Measurements from ENCODE around the gene CDC42SE2.
"Not testable (repeated sequence)": the region's sequence is repeated elsewhere in the genome, so short reads cannot be mapped to it uniquely, and the experiment has no call there.

The CDC42SE2 gene

GRCh38 chr5:131387255-131387654 lies 123.4 kb downstream of the CDC42SE2 start:
- H3K36me3 ChIP-seq (ENCODE audit: insufficient read depth, low read length), result peaks cover 5% of the 10 kb centered on the region
- H2AFZ ChIP-seq (ENCODE audit: low read depth, low read length), result no peak overlapping the region
- no peaks in the 10 kb centered on the region for H3K27me3 ChIP-seq (ENCODE audit: insufficient read depth, low read length)
- H3K4me3 ChIP-seq (ENCODE audit: low read length), result no peak overlapping the region
- peaks cover 8% of the 10 kb centered on the region for H3K4me1 ChIP-seq (ENCODE audit: insufficient read depth, low read length)
- H3K9me3 ChIP-seq (ENCODE audit: low read length), result no peaks in the 10 kb centered on the region

- Histone ChIP-seq H3K36me3 (ENCODE audit: insufficient read depth, low read length) (peaks cover 23% of the 10 kb centered on the region), H3K4me3 (ENCODE audit: low read length) (no peak overlapping the region), H3K27me3 (ENCODE audit: insufficient read depth, low read length) (no peaks in the 10 kb centered on the region), H3K9me3 (ENCODE audit: low read length) (no peaks in the 10 kb centered on the region), H3K4me1 (ENCODE audit: insufficient read depth, low read length) (peaks cover 4% of the 10 kb centered on the region), H2AFZ (ENCODE audit: low read depth, low read length) (no peak overlapping the region)
Measured at GRCh38 chr5:131389096-131389868, 125.4 kb downstream of the CDC42SE2 start.

- no peak overlapping the region for H3K4me3 ChIP-seq (ENCODE audit: low read length)
- peaks cover 27% of the 10 kb centered on the region for H3K36me3 ChIP-seq (ENCODE audit: insufficient read depth, low read length)
- H2AFZ ChIP-seq (ENCODE audit: low read depth, low read length), result no peak overlapping the region
- H3K9me3 ChIP-seq (ENCODE audit: low read length), result no peaks in the 10 kb centered on the region
- peaks cover 4% of the 10 kb centered on the region for H3K4me1 ChIP-seq (ENCODE audit: insufficient read depth, low read length)
- no peaks in the 10 kb centered on the region for H3K27me3 ChIP-seq (ENCODE audit: insufficient read depth, low read length)
Measured at GRCh38 chr5:131389869-131390265, 126.0 kb downstream of the CDC42SE2 start.

GRCh38 chr5:131392466-131393095 lies 128.7 kb downstream of the CDC42SE2 start:
- peaks cover 45% of the 10 kb centered on the region for H3K36me3 ChIP-seq (ENCODE audit: insufficient read depth, low read length)
- H3K9me3 ChIP-seq (ENCODE audit: low read length), result no peaks in the 10 kb centered on the region
- H2AFZ ChIP-seq (ENCODE audit: low read depth, low read length), result no peak overlapping the region
- H3K4me3 ChIP-seq (ENCODE audit: low read length), result no peak overlapping the region
- H3K4me1 ChIP-seq (ENCODE audit: insufficient read depth, low read length), result no peaks in the 10 kb centered on the region
- H3K27me3 ChIP-seq (ENCODE audit: insufficient read depth, low read length), result no peaks in the 10 kb centered on the region

GRCh38 chr5:131393498-131393968 lies 129.7 kb downstream of the CDC42SE2 start:
- Histone ChIP-seq H3K9me3 (ENCODE audit: low read length) (no peaks in the 10 kb centered on the region), H3K4me1 (ENCODE audit: insufficient read depth, low read length) (no peaks in the 10 kb centered on the region), H2AFZ (ENCODE audit: low read depth, low read length) (no peak overlapping the region), H3K27me3 (ENCODE audit: insufficient read depth, low read length) (no peaks in the 10 kb centered on the region), H3K4me3 (ENCODE audit: low read length) (no peak overlapping the region), H3K36me3 (ENCODE audit: insufficient read depth, low read length) (peaks cover 47% of the 10 kb centered on the region)

- Histone ChIP-seq H3K4me3 (ENCODE audit: low read length) (no peak overlapping the region), H3K4me1 (ENCODE audit: insufficient read depth, low read length) (no peaks in the 10 kb centered on the region), H3K9me3 (ENCODE audit: low read length) (no peaks in the 10 kb centered on the region), H2AFZ (ENCODE audit: low read depth, low read length) (no peak overlapping the region), H3K27me3 (ENCODE audit: insufficient read depth, low read length) (no peaks in the 10 kb centered on the region), H3K36me3 (ENCODE audit: insufficient read depth, low read length) (peaks cover 48% of the 10 kb centered on the region)
Measured at GRCh38 chr5:131394128-131394527, 130.3 kb downstream of the CDC42SE2 start.

- H3K27me3 ChIP-seq (ENCODE audit: insufficient read depth, low read length), result no peaks in the 10 kb centered on the region
- H3K9me3 ChIP-seq (ENCODE audit: low read length), result no peaks in the 10 kb centered on the region
- no peaks in the 10 kb centered on the region for H3K4me1 ChIP-seq (ENCODE audit: insufficient read depth, low read length)
- peaks cover 55% of the 10 kb centered on the region for H3K36me3 ChIP-seq (ENCODE audit: insufficient read depth, low read length)
- no peak overlapping the region for H2AFZ ChIP-seq (ENCODE audit: low read depth, low read length)
- H3K4me3 ChIP-seq (ENCODE audit: low read length), result no peak overlapping the region
Measured at GRCh38 chr5:131396015-131396414, 132.2 kb downstream of the CDC42SE2 start.

GRCh38 chr5:131396630-131397273 lies 132.9 kb downstream of the CDC42SE2 start:
- Histone ChIP-seq H3K27me3 (ENCODE audit: insufficient read depth, low read length) (no peaks in the 10 kb centered on the region), H3K4me3 (ENCODE audit: low read length) (no peak overlapping the region), H3K9me3 (ENCODE audit: low read length) (no peaks in the 10 kb centered on the region), H3K36me3 (ENCODE audit: insufficient read depth, low read length) (peaks cover 54% of the 10 kb centered on the region), H2AFZ (ENCODE audit: low read depth, low read length) (no peak overlapping the region), H3K4me1 (ENCODE audit: insufficient read depth, low read length) (no peaks in the 10 kb centered on the region)

- not testable (repeated sequence) for H3K4me3 ChIP-seq (ENCODE audit: low read length); H3K9me3 ChIP-seq (ENCODE audit: low read length); H3K4me1 ChIP-seq (ENCODE audit: insufficient read depth, low read length); H3K27me3 ChIP-seq (ENCODE audit: insufficient read depth, low read length); H2AFZ ChIP-seq (ENCODE audit: low read depth, low read length)
- peaks cover 36% of the 10 kb centered on the region for H3K36me3 ChIP-seq (ENCODE audit: insufficient read depth, low read length)
Measured at GRCh38 chr5:131399007-131399406, 135.2 kb downstream of the CDC42SE2 start.

GRCh38 chr5:131400585-131400984 lies 136.7 kb downstream of the CDC42SE2 start:
- Histone ChIP-seq H3K4me1 (ENCODE audit: insufficient read depth, low read length) (no peaks in the 10 kb centered on the region), H3K36me3 (ENCODE audit: insufficient read depth, low read length) (peaks cover 26% of the 10 kb centered on the region), H3K27me3 (ENCODE audit: insufficient read depth, low read length) (no peaks in the 10 kb centered on the region), H3K4me3 (ENCODE audit: low read length) (no peak overlapping the region), H3K9me3 (ENCODE audit: low read length) (peaks cover 8% of the 10 kb centered on the region), H2AFZ (ENCODE audit: low read depth, low read length) (no peak overlapping the region)

GRCh38 chr5:131405674-131406073 lies 141.8 kb downstream of the CDC42SE2 start:
- peaks cover 16% of the 10 kb centered on the region for H3K36me3 ChIP-seq (ENCODE audit: insufficient read depth, low read length)
- H3K4me3 ChIP-seq (ENCODE audit: low read length), result no peak overlapping the region
- H3K4me1 ChIP-seq (ENCODE audit: insufficient read depth, low read length), result no peaks in the 10 kb centered on the region
- H2AFZ ChIP-seq (ENCODE audit: low read depth, low read length), result no peak overlapping the region
- H3K9me3 ChIP-seq (ENCODE audit: low read length), result peaks cover 8% of the 10 kb centered on the region
- H3K27me3 ChIP-seq (ENCODE audit: insufficient read depth, low read length), result no peaks in the 10 kb centered on the region

GRCh38 chr5:131406076-131406475 lies 142.2 kb downstream of the CDC42SE2 start:
- no peaks in the 10 kb centered on the region for H3K27me3 ChIP-seq (ENCODE audit: insufficient read depth, low read length)
- H3K36me3 ChIP-seq (ENCODE audit: insufficient read depth, low read length), result peaks cover 14% of the 10 kb centered on the region
- H3K4me3 ChIP-seq (ENCODE audit: low read length), result no peak overlapping the region
- H2AFZ ChIP-seq (ENCODE audit: low read depth, low read length), result no peak overlapping the region
- H3K4me1 ChIP-seq (ENCODE audit: insufficient read depth, low read length), result no peaks in the 10 kb centered on the region
- H3K9me3 ChIP-seq (ENCODE audit: low read length), result peaks cover 10% of the 10 kb centered on the region

- Histone ChIP-seq H3K9me3 (ENCODE audit: low read length) (peaks cover 8% of the 10 kb centered on the region), H3K4me3 (ENCODE audit: low read length) (no peak overlapping the region), H3K36me3 (ENCODE audit: insufficient read depth, low read length) (peaks cover 14% of the 10 kb centered on the region)
Measured at GRCh38 chr5:131406975-131407638, 143.3 kb downstream of the CDC42SE2 start.

More at GRCh38 chr5:131406975-131407638, 143.3 kb downstream of the CDC42SE2 start:
- H2AFZ ChIP-seq (ENCODE audit: low read depth, low read length), result no peak overlapping the region
- no peaks in the 10 kb centered on the region for H3K4me1 ChIP-seq (ENCODE audit: insufficient read depth, low read length)
- H3K27me3 ChIP-seq (ENCODE audit: insufficient read depth, low read length), result no peaks in the 10 kb centered on the region
